ENCODE measurements around the gene LRCOL1.

The LRCOL1 gene

DNA sequence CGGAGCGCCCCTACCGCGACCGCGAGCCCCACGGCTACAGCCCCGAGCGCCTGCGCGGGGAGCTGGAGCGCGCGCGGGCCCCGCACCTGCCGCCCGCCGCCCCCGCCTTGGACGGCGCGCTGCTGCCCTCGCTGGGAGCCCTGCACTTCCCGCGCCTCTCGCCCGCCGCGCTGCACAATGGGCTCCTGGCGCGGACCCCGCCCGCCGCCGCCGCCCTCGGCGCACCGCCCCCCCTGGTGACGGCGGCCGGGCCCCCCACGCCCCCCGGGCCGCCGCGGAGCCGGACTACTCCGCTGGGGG, 27.0 kb downstream of the LRCOL1 start:
- DNase-seq (ENCODE audit: extremely low read depth, low read depth) = no peak
- TF ChIP-seq, protein P1, sequence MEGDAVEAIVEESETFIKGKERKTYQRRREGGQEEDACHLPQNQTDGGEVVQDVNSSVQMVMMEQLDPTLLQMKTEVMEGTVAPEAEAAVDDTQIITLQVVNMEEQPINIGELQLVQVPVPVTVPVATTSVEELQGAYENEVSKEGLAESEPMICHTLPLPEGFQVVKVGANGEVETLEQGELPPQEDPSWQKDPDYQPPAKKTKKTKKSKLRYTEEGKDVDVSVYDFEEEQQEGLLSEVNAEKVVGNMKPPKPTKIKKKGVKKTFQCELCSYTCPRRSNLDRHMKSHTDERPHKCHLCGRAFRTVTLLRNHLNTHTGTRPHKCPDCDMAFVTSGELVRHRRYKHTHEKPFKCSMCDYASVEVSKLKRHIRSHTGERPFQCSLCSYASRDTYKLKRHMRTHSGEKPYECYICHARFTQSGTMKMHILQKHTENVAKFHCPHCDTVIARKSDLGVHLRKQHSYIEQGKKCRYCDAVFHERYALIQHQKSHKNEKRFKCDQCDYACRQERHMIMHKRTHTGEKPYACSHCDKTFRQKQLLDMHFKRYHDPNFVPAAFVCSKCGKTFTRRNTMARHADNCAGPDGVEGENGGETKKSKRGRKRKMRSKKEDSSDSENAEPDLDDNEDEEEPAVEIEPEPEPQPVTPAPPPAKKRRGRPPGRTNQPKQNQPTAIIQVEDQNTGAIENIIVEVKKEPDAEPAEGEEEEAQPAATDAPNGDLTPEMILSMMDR (IDR thresholded peaks at IDR 0.05; ENCODE audit: low read depth, low read length) = no peak

DNA sequence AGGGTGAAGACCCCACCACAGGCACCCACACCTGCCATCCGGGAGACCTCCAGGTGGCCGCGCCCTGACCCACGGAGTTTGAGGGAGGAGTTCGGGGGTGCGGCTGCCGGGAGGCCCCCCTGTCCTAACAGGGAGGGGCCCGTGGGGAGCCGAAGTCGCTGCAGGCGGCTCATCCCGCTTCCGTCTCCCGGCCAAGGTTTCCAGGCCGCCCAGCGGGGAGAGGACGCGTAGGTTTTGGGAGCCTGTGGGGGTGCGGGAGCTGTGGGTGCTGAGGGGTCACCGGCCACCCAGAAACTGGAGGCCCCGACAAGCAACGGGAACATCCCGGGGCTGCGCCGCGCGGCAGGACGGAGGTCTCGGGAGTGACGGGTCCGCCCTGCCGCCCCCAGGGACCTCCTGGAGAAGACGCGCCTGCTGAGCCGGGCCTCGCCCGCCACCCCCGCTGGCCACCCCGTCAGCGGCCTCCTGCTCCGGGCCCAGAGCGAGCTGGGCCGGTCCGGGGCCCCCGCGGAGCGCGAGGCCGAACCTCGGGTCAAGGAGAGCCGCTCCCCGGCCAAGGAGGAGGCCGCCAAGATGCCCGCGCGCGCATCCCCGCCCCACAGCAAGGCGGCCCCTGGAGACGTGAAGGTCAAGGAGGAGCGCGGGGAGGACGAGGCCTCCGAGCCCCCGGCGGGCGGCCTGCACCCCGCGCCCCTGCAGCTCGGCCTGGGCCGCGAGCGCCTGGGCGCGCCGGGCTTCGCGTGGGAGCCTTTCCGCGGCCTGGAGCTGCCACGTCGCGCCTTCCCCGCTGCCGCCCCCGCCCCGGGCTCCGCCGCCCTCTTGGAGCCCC, 27.6 kb downstream of the LRCOL1 start:
- TF ChIP-seq, protein P1 (IDR thresholded peaks at IDR 0.05; ENCODE audit: low read depth, low read length) = no peak
- DNase-seq (ENCODE audit: extremely low read depth, low read depth) = no peak

DNA sequence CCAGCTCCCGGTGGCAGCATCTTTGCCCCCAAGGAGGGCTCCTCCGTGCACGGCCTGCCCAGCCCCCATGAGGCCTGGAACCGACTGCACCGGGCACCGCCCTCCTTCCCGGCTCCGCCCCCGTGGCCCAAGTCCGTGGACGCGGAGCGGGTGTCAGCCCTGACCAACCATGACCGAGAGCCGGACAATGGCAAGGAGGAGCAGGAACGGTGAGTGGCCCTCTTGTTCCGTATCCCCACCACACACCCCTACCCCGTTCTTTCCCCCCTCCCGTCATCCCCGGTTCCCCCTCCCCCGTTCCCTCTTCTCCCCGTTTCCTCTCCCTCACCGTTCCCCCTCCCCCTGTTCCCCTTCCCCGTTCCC, 28.3 kb downstream of the LRCOL1 start:
- DNase-seq (ENCODE audit: extremely low read depth, low read depth) = no peak
- TF ChIP-seq, protein P1 (IDR thresholded peaks at IDR 0.05; ENCODE audit: low read depth, low read length) = no peak

DNA sequence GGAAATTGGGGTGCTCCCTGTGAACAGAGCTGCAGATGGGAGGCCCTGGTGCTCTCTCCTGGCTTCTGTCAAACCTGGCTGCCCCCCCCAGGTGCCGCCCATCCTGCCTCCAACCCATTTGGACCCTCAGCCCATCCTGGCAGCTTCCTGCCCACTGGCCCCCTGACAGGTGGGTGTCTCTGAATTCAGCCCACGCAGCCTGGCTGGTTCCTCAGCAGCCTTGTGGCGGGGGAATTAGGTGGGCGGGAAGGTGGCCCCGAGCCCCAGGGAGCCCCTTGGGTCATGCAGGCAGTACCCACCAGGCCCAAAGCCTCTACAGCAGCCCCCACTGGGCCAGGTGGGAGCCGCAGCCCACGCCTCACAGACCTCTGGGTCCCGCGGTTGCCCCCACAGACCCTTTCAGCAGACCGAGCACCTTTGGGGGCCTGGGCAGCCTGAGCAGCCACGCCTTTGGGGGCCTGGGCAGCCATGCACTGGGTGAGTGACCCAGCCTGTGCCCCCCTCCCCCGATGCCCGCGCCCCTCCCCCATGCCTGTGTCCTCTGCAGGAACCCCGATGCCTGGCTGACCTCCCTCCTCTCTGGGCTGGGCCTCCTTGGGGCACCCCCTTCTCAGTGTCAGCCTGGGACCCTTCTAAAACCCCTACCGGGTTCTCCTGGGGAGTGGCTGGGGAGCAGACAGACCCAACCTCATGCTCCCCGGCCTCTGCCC, 28.9 kb downstream of the LRCOL1 start:
- no peak for DNase-seq (ENCODE audit: extremely low read depth, low read depth)
- TF ChIP-seq, protein P1 (IDR thresholded peaks at IDR 0.05; ENCODE audit: low read depth, low read length) = no peak

DNA sequence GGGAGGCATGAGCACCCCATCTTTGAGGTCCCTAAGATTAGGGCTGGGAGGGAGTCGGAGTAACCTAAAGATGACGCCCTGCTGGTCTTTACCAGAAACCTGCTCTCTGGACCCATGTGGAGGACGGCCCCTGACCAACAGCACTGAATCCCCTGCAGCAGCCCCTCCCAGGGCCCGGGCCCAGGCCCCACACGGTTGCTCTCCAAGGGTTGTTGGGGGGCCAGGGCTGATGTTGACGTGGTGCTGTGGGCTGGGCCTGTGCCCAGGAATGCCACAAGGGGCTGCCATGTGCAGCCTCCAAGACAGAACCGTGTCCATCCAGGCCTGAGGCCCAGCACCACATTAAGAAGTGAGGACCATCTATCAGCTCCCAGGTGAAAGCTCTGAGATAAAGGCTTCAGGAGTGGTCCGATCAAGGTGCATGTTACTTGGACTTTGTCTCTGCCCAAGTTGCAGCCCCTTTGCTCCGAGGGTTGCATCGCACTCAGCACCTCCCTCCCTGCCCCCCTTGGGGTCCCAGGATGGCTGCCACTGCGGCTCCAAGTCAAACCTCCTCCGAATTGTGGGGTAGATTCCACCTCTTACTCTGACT, 29.6 kb downstream of the LRCOL1 start:
- TF ChIP-seq, protein P1 (IDR thresholded peaks at IDR 0.05; ENCODE audit: low read depth, low read length) = no peak
- DNase-seq (ENCODE audit: extremely low read depth, low read depth) = no peak

DNA sequence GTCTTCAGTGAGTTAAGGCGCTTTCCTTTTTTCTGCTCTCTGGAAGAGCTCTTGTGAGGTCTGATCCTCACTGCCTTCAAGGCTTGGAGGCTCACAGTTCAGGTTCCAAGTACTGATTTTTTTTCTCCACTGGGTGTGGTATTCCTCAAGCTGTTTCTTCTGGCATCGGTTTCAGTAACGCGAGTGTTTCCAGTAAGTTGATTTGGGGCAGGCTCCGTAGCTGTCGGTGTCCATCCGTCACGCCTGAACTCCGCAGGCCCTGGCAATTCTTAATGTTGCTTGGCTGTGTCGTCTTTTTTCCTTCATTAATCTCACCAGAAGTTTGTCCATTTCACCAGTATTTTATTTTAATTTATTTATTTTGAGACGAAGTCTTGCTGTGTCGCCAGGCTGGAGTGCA, 30.6 kb downstream of the LRCOL1 start:
- no peak for DNase-seq (ENCODE audit: extremely low read depth, low read depth)
- TF ChIP-seq, protein P1 (IDR thresholded peaks at IDR 0.05; ENCODE audit: low read depth, low read length) = no peak

DNA sequence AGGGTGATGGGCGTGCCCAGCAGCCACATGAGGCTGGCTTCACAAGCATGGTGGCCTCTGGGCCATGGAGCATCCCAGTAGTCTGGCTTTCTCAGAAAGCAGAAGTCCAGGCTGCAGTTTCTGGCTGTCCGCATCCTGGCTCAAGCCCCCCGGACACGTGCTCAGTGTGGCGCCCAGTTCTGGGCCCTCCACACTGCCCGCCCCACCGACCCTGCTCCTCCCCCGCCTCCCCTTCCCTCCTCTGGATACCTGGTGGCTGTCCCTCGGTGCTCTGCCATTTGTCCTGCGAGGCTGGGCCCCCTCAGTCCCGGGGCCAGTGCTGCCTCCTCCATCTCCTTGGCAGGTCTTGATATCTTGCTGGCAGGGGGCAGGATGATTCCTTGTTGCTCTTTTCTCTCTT, 31.6 kb downstream of the LRCOL1 start:
- TF ChIP-seq, protein P1 (IDR thresholded peaks at IDR 0.05; ENCODE audit: low read depth, low read length) = no peak
- DNase-seq (ENCODE audit: extremely low read depth, low read depth) = no peak

Data from AG09319 (cell line).